ENCODE data around the gene HOTAIR. TPM values are rescaled to one million over a fixed set of nuclear protein-coding genes. Genes with fewer than 3 reads are reported as not detected.

Gene HOTAIR
- polyA plus RNA-seq, 1 donor: 0.04 TPM

DNA sequence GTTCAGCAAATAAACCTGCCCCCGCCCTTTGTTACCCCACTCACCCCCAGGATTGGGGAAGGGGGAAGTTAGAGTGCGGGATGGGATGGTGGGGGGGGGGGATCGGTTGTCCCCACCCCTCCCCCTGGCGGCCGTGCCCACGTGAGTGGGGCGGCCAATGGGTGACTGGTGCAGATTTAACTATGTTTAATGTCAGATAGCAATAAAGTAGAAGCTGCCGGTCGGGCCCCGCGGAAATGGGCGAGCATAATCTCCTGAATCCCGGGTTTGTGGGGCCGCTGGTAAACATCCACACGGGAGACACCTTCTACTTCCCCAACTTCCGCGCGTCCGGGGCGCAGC lies 20.1 kb downstream of the HOTAIR start, which contains the start of gene HOXC12:
Gene HOXC12 (plus strand): TSS at position 210 of the 342 bp plus-strand sequence. CDS start 27 bp downstream, at position 237.
- no CpG with 5 or more reads among the region's 20 CpGs for WGBS (ENCODE audit: insufficient coverage, low lambda C conversion rate)
- H3K4me1 ChIP-seq (ENCODE audit: control insufficient read depth, insufficient read depth, low read length): no peaks in the 10 kb centered on the region
- peaks cover 20% of the 10 kb centered on the region for H3K9me3 ChIP-seq (ENCODE audit: control insufficient read depth, low read depth, low read length)
- no peaks in the 10 kb centered on the region for H3K36me3 ChIP-seq (ENCODE audit: control insufficient read depth, insufficient read depth, low read length)
- H3K27ac ChIP-seq (ENCODE audit: low read length): no peak within 1 kb of the TSS
- no peak within 1 kb of the TSS for H3K4me3 ChIP-seq (ENCODE audit: low read length)
- peaks cover 99% of the 10 kb centered on the region for H3K27me3 ChIP-seq (ENCODE audit: control insufficient read depth, insufficient read depth, low read length)
- DNase-seq: no peak

- no peak overlapping the region for H3K4me3 ChIP-seq (ENCODE audit: low read length)
- H3K36me3 ChIP-seq (ENCODE audit: control insufficient read depth, insufficient read depth, low read length): no peaks in the 10 kb centered on the region
- no peak overlapping the region for H3K27ac ChIP-seq (ENCODE audit: low read length)
- H3K9me3 ChIP-seq (ENCODE audit: control insufficient read depth, low read depth, low read length): peaks cover 20% of the 10 kb centered on the region
- WGBS (ENCODE audit: insufficient coverage, low lambda C conversion rate): 0% methylated on average over 4 of the region's 19 CpGs
- peaks cover 99% of the 10 kb centered on the region for H3K27me3 ChIP-seq (ENCODE audit: control insufficient read depth, insufficient read depth, low read length)
- no peaks in the 10 kb centered on the region for H3K4me1 ChIP-seq (ENCODE audit: control insufficient read depth, insufficient read depth, low read length)
- DNase-seq: no peak
These were observed 20.7 kb downstream of the HOTAIR start for GRCh38 chr12:53953831-53954693.

- Histone ChIP-seq H3K27ac (ENCODE audit: low read length) (no peak overlapping the region), H3K9me3 (ENCODE audit: control insufficient read depth, low read depth, low read length) (peaks cover 20% of the 10 kb centered on the region), H3K27me3 (ENCODE audit: control insufficient read depth, insufficient read depth, low read length) (peaks cover 99% of the 10 kb centered on the region), H3K4me1 (ENCODE audit: control insufficient read depth, insufficient read depth, low read length) (no peaks in the 10 kb centered on the region), H3K36me3 (ENCODE audit: control insufficient read depth, insufficient read depth, low read length) (no peaks in the 10 kb centered on the region), H3K4me3 (ENCODE audit: low read length) (no peak overlapping the region)
- 11% methylated on average over 8 of the region's 38 CpGs for WGBS (ENCODE audit: insufficient coverage, low lambda C conversion rate)
- DNase-seq: no peak
These were observed 21.7 kb downstream of the HOTAIR start for GRCh38 chr12:53952871-53953734.

- DNase-seq: no peak
- H3K27ac ChIP-seq (ENCODE audit: low read length): no peak overlapping the region
- peaks cover 20% of the 10 kb centered on the region for H3K9me3 ChIP-seq (ENCODE audit: control insufficient read depth, low read depth, low read length)
- peaks cover 99% of the 10 kb centered on the region for H3K27me3 ChIP-seq (ENCODE audit: control insufficient read depth, insufficient read depth, low read length)
- H3K4me1 ChIP-seq (ENCODE audit: control insufficient read depth, insufficient read depth, low read length): no peaks in the 10 kb centered on the region
- no CpG with 5 or more reads among the region's 13 CpGs for WGBS (ENCODE audit: insufficient coverage, low lambda C conversion rate)
- H3K36me3 ChIP-seq (ENCODE audit: control insufficient read depth, insufficient read depth, low read length): no peaks in the 10 kb centered on the region
- H3K4me3 ChIP-seq (ENCODE audit: low read length): no peak overlapping the region
These were observed 22.4 kb downstream of the HOTAIR start for GRCh38 chr12:53952335-53952694.

GRCh38 chr12:53951577-53952334 lies 23.0 kb downstream of the HOTAIR start:
- Histone ChIP-seq H3K4me1 (ENCODE audit: control insufficient read depth, insufficient read depth, low read length) (no peaks in the 10 kb centered on the region), H3K9me3 (ENCODE audit: control insufficient read depth, low read depth, low read length) (peaks cover 20% of the 10 kb centered on the region), H3K27me3 (ENCODE audit: control insufficient read depth, insufficient read depth, low read length) (peaks cover 98% of the 10 kb centered on the region), H3K27ac (ENCODE audit: low read length) (no peak overlapping the region), H3K36me3 (ENCODE audit: control insufficient read depth, insufficient read depth, low read length) (no peaks in the 10 kb centered on the region), H3K4me3 (ENCODE audit: low read length) (no peak overlapping the region)
- no peak for DNase-seq
- no CpG with 5 or more reads among the region's 47 CpGs for WGBS (ENCODE audit: insufficient coverage, low lambda C conversion rate)

GRCh38 chr12:53950789-53951576 lies 23.8 kb downstream of the HOTAIR start:
- H3K4me1 ChIP-seq (ENCODE audit: control insufficient read depth, insufficient read depth, low read length): no peaks in the 10 kb centered on the region
- no peaks in the 10 kb centered on the region for H3K36me3 ChIP-seq (ENCODE audit: control insufficient read depth, insufficient read depth, low read length)
- H3K27ac ChIP-seq (ENCODE audit: low read length): no peak overlapping the region
- peaks cover 20% of the 10 kb centered on the region for H3K9me3 ChIP-seq (ENCODE audit: control insufficient read depth, low read depth, low read length)
- no peak overlapping the region for H3K4me3 ChIP-seq (ENCODE audit: low read length)
- peaks cover 98% of the 10 kb centered on the region for H3K27me3 ChIP-seq (ENCODE audit: control insufficient read depth, insufficient read depth, low read length)
- DNase-seq: no peak
- WGBS (ENCODE audit: insufficient coverage, low lambda C conversion rate): no CpG with 5 or more reads among the region's 34 CpGs

DNA sequence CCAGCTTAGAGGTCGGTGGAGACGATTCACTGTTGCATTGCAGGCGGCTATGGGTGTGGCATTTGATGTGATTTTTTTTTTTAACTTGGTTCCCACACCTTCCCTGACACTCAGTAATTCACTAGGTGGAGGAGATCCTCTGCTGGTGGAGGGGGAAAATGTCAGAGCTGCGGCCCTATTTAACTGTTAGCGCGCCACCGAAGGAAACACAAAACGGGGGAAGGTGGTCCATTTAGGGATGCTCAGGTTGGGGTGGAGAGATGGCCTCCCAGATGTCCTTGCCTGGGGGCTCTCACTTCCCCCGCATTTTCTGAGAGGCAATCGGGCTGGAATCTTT lies 24.3 kb downstream of the HOTAIR start:
- no CpG with 5 or more reads among the region's 10 CpGs for WGBS (ENCODE audit: insufficient coverage, low lambda C conversion rate)
- H3K27me3 ChIP-seq (ENCODE audit: control insufficient read depth, insufficient read depth, low read length): peaks cover 98% of the 10 kb centered on the region
- H3K36me3 ChIP-seq (ENCODE audit: control insufficient read depth, insufficient read depth, low read length): no peaks in the 10 kb centered on the region
- H3K4me1 ChIP-seq (ENCODE audit: control insufficient read depth, insufficient read depth, low read length): no peaks in the 10 kb centered on the region
- H3K4me3 ChIP-seq (ENCODE audit: low read length): no peak overlapping the region
- H3K27ac ChIP-seq (ENCODE audit: low read length): no peak overlapping the region
- peaks cover 18% of the 10 kb centered on the region for H3K9me3 ChIP-seq (ENCODE audit: control insufficient read depth, low read depth, low read length)
- DNase-seq: no peak

- peaks cover 99% of the 10 kb centered on the region for H3K27me3 ChIP-seq (ENCODE audit: control insufficient read depth, insufficient read depth, low read length)
- H3K4me3 ChIP-seq (ENCODE audit: low read length): no peak overlapping the region
- H3K27ac ChIP-seq (ENCODE audit: low read length): no peak overlapping the region
- no peaks in the 10 kb centered on the region for H3K4me1 ChIP-seq (ENCODE audit: control insufficient read depth, insufficient read depth, low read length)
- WGBS (ENCODE audit: insufficient coverage, low lambda C conversion rate): no CpG with 5 or more reads among the region's 34 CpGs
- H3K9me3 ChIP-seq (ENCODE audit: control insufficient read depth, low read depth, low read length): peaks cover 14% of the 10 kb centered on the region
- DNase-seq: no peak
- no peaks in the 10 kb centered on the region for H3K36me3 ChIP-seq (ENCODE audit: control insufficient read depth, insufficient read depth, low read length)
These were observed 24.9 kb downstream of the HOTAIR start for GRCh38 chr12:53949631-53950436.

All from large intestine (tissue), 3 donors.